Germinal center (tissue), 1 donor: ENCODE measurements around the gene RMRP.
"Not testable (repeated sequence)": the region's sequence is repeated elsewhere in the genome, so short reads cannot be mapped to it uniquely, and the experiment has no call there.

Source experiments
- DNase-seq: peaks from one replicate; pipeline ENCODE4 v3.0.0; 2012; ENCODE audit warnings: mixed read lengths, low spot score

The RMRP gene

GRCh38 chr9:35664531-35665470 lies 7.0 kb upstream of the RMRP start, which contains the start of gene ARHGEF39:
Gene ARHGEF39 (minus strand): TSS chr9:35665195. CDS start chr9:35665169, 26 bp downstream.
- DNase-seq: peak; percentile 85

GRCh38 chr9:35662437-35662836 lies 4.6 kb upstream of the RMRP start:
- DNase-seq: no peak

GRCh38 chr9:35661756-35662350 lies 4.0 kb upstream of the RMRP start:
- no peak for DNase-seq

- DNase-seq: no peak
These were observed 3.2 kb upstream of the RMRP start for GRCh38 chr9:35660966-35661415.

GRCh38 chr9:35659340-35659739 lies 1.5 kb upstream of the RMRP start:
- DNase-seq: no peak

- DNase-seq: no peak
These were observed 1.1 kb upstream of the RMRP start for GRCh38 chr9:35658968-35659220.

GRCh38 chr9:35658137-35658967 lies 533 bp upstream of the RMRP start, which contains the start of gene CCDC107:
Gene CCDC107 (plus strand): TSS chr9:35658292. CDS start chr9:35658380, 88 bp downstream.
- DNase-seq: peak; percentile 97

GRCh38 chr9:35656831-35657545 lies 831 bp downstream of the RMRP start:
- no peak for DNase-seq

- DNase-seq: no peak
These were observed 1.5 kb downstream of the RMRP start for GRCh38 chr9:35656348-35656747.

- DNase-seq: no peak
These were observed 4.2 kb downstream of the RMRP start for GRCh38 chr9:35653611-35654010.

GRCh38 chr9:35652829-35653209 lies 5.0 kb downstream of the RMRP start:
- DNase-seq: no peak

- DNase-seq: no peak
These were observed 5.6 kb downstream of the RMRP start for GRCh38 chr9:35651956-35652828.

- DNase-seq: peak; percentile 50
These were observed 7.3 kb downstream of the RMRP start, which contains the start of gene SIT1 for GRCh38 chr9:35650341-35651158. Gene SIT1 (minus strand): TSS chr9:35650931. CDS start chr9:35650853, 78 bp downstream.

- peak; percentile 61 for DNase-seq
These were observed 8.1 kb downstream of the RMRP start for GRCh38 chr9:35649431-35650340.

GRCh38 chr9:35646533-35647265 lies 11.1 kb downstream of the RMRP start:
- peak; percentile 93 for DNase-seq

GRCh38 chr9:35646153-35646532 lies 11.7 kb downstream of the RMRP start:
- DNase-seq: no peak

GRCh38 chr9:35645736-35646135 lies 12.1 kb downstream of the RMRP start:
- not testable (repeated sequence) for DNase-seq

GRCh38 chr9:35643046-35643445 lies 14.8 kb downstream of the RMRP start:
- DNase-seq: no peak
